Psoas muscle (tissue), 8 donors: ENCODE results near the gene MFSD12. TPM values are rescaled to one million over a fixed set of nuclear protein-coding genes. Genes with fewer than 3 reads are reported as not detected.

Experiments
- ATAC-seq, 4 donors: fragments of 200-7000 bp; cut with Tn5 transposase; one replicate each; pipeline ENCODE4 v1.9.1; 2020; ENCODE audit warnings: moderate library complexity in 3 of 4, mild to moderate bottlenecking in 2 of 4
- DNase-seq, 2 donors: peaks; one replicate each; pipeline ENCODE4 v3.0.0-alpha.2; 2020
- H3K27ac ChIP-seq: fragments of 200-600 bp; one replicate; pipeline ENCODE4 v1.8.0; 2022
- H3K27me3 ChIP-seq, 3 donors: fragments of 200-600 bp in 1 of 3; one replicate each; pipeline versions ENCODE4 v1.6.1 to v1.8.0; 2013 to 2022; ENCODE audit warnings: low read length in 2 of 3, mild to moderate bottlenecking in 2 of 3, moderate library complexity in 1 of 3; ENCODE audit not compliant: insufficient read depth in 3 of 3
- H3K36me3 ChIP-seq, 2 donors: fragments of 200-600 bp in 1 of 2; one replicate each; pipeline versions ENCODE4 v1.6.1 to v1.8.0; 2013 to 2022; ENCODE audit warnings: low read depth in 1 of 2, mild to moderate bottlenecking in 1 of 2, moderate library complexity in 1 of 2; ENCODE audit not compliant: insufficient read depth in 1 of 2
- H3K4me1 ChIP-seq: fragments of 200-600 bp; one replicate; pipeline ENCODE4 v1.8.0; 2022
- H3K4me3 ChIP-seq: fragments of 200-600 bp; one replicate; pipeline ENCODE4 v1.8.0; 2022; ENCODE audit warnings: mild to moderate bottlenecking
- H3K9me3 ChIP-seq: fragments of 200-600 bp; one replicate; pipeline ENCODE4 v1.8.0; 2022
- CTCF ChIP-seq: fragments of 200-600 bp; IDR thresholded peaks from one replicate; pipeline ENCODE4 v1.8.0; 2022; ENCODE audit warnings: antibody characterized with exemption
- WGBS, 3 donors: extraction: QIAGEN DNeasy Blood & Tissue Kit; methylation state at CpG; one replicate each; pipeline versions ENCODE4 v1.1.6 to v1.1.7; 2013; 5-methylcytosine and 5-hydroxymethylcytosine counted together
- intact Hi-C, 2 donors: fragments of 100-400 bp; cut with DNase I; formaldehyde crosslinking; loops; one replicate each; pipeline versions ENCODE4 v1.11.0 to v1.14.2; 2022
- polyA plus RNA-seq, 3 donors: library from polyadenylated mRNA; stranded (reverse); fragments of 200-250 nt; gene quantifications; one replicate each; pipeline ENCODE4 v1.2.3, GENCODE V29; 2013
- total RNA-seq, 4 donors: library from RNA; stranded (reverse); fragmentation: NEBNext Ultra II Directional in 2 of 4; extraction: Animal tissue kit (Norgen Biotek cat#: 25700) in 2 of 4; gene quantifications; one replicate each; pipeline versions ENCODE4 v1.2.1 to v1.2.4, GENCODE V29; 2021 to 2023
- donor health status: healthy with polysubstance abuse.
- donor health status: DM: no; HTN: no; CAD: no; lungs with moderate emphysema.
- donor health status: Bipolar disorder and iron deficiency.
- donor health status: healthy.
- donor health status: DM: yes; HTN: yes; CAD: no.
- donor health status: DM: no; HTN: no; CAD: no.
- donor health status: DM: no; HTN: no; CAD: no.
- donor health status: DM: yes; HTN: yes; CAD: no.

Gene MFSD12
- total and polyA plus RNA-seq, 7 donors: 16.3 to 46.6 (median 25.2) TPM

DNA sequence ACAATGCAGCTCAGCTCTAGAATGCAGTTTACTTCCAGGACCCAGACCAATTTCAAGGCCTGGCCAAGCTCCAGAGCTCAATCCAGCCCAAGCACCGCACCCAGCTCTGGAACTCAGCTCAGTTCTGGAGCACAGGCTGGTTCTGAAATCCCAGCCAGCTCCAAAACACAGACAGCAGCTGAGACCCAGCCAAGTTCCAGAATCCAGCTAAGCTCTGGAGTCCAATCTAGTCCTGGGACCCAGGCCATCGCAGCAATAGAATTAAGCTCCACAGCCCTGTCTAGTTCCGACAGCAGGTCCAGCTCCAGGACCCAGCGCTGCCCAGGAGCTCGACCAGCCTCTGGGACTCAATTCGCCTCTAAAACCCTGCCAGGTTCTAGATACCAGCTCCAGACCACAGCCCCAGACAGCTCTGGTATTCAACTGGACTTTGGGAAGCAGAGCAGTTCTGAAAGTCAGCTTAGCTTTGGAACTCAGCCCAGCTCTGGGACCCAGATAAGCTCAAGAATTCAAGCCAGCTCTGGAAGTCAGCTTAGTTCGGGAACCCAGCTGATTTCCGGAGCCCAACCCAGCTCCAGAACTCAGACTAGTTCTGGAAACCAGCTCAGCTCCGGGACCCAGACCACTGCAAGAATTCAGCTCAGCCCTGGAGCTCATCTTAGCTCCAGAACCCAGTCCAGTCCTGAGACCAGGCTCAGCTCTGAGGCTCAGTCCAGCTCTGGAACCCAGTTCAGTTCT lies 34.7 kb upstream of the MFSD12 start:
- H3K27ac ChIP-seq: no peak overlapping the region
- 66 to 78% (median 69%) methylated on average over 9 of the region's 9 CpGs for WGBS, 3 donors
- ATAC-seq (no peak), DNase-seq (no peak)
- no peaks in the 10 kb centered on the region for H3K9me3 ChIP-seq
- no peak overlapping the region for H3K4me3 ChIP-seq
- intact Hi-C loops: no loop called here
- H3K27me3 ChIP-seq: peaks cover 0 to 2% (median 0%) of the 10 kb centered on the region in 3 donors
- no peaks in the 10 kb centered on the region for H3K4me1 ChIP-seq
- no peaks in the 10 kb centered on the region for H3K36me3 ChIP-seq
- TF ChIP-seq CTCF: no peak

GRCh38 chr19:3590991-3591659 lies 33.7 kb upstream of the MFSD12 start:
- 86 to 93% (median 90%) methylated on average over 8 of the region's 8 CpGs for WGBS, 3 donors
- ATAC-seq: no peak
- no peaks in the 10 kb centered on the region for H3K36me3 ChIP-seq

GRCh38 chr19:3589949-3590348 lies 32.6 kb upstream of the MFSD12 start:
- no peak for TF ChIP-seq CTCF
- H3K27me3 ChIP-seq: peaks cover 0 to 19% (median 15%) of the 10 kb centered on the region in 3 donors
- H3K4me3 ChIP-seq: no peak overlapping the region
- no peaks in the 10 kb centered on the region for H3K4me1 ChIP-seq
- DNase-seq (no peak), ATAC-seq (no peak)
- H3K9me3 ChIP-seq: no peaks in the 10 kb centered on the region
- intact Hi-C loops: no loop called here
- H3K27ac ChIP-seq: no peak overlapping the region
- WGBS, 3 donors: 91 to 97% (median 93%) methylated on average over 14 to 22 of the region's 22 CpGs
- H3K36me3 ChIP-seq: no peaks in the 10 kb centered on the region

More at GRCh38 chr19:3590991-3591659, 33.7 kb upstream of the MFSD12 start:
- Histone ChIP-seq H3K4me1 (no peaks in the 10 kb centered on the region), H3K27me3 (peaks cover 0 to 9% (median 5%) of the 10 kb centered on the region in 3 donors), H3K27ac (no peak overlapping the region), H3K9me3 (no peaks in the 10 kb centered on the region), H3K4me3 (no peak overlapping the region)
- no peak for TF ChIP-seq CTCF
- intact Hi-C loops: no loop called here
- DNase-seq: no peak

- WGBS, 3 donors: 80 to 85% (median 82%) methylated on average over 11 of the region's 11 CpGs
- no peak for TF ChIP-seq CTCF
- ATAC-seq: no peak
- no peak for DNase-seq
- Histone ChIP-seq H3K4me3 (no peak overlapping the region), H3K4me1 (no peaks in the 10 kb centered on the region), H3K9me3 (no peaks in the 10 kb centered on the region), H3K36me3 (no peaks in the 10 kb centered on the region), H3K27me3 (peaks cover 0 to 23% (median 15%) of the 10 kb centered on the region in 3 donors), H3K27ac (no peak overlapping the region)
- intact Hi-C loops: no loop called here
Measured at GRCh38 chr19:3589439-3589838, 32.1 kb upstream of the MFSD12 start.
